Adrenal gland (tissue), 5 donors: ENCODE measurements around the gene SLC25A41.
"Not testable (repeated sequence)": the region's sequence is repeated elsewhere in the genome, so short reads cannot be mapped to it uniquely, and the experiment has no call there.

Experiments
- CTCF ChIP-seq, 6 experiments: fragments of 450-650 bp in 4 of 6; fragments of 200-600 bp in 2 of 6; sonication (generic) in 1 of 6; IDR thresholded peaks; 1 replicate in 5 of 6; 2 replicates in 1 of 6; pipeline versions ENCODE4 v1.5.1 to v1.8.0; 2016 to 2021; ENCODE audit warnings: antibody characterized with exemption in 6 of 6, mild to moderate bottlenecking in 2 of 6, moderate library complexity in 1 of 6
- POLR2A ChIP-seq, 2 donors: fragments of 450-650 bp; IDR thresholded peaks; one replicate each; pipeline ENCODE4 v1.6.1; 2017; ENCODE audit warnings: antibody characterized with exemption in 2 of 2, mild to moderate bottlenecking in 2 of 2, moderate library complexity in 1 of 2
- donor health status: DM: no; HTN: no; CAD: no.

GRCh38 chr19:6428692-6429418, 4.7 kb downstream of the SLC25A41 start:
- not testable (repeated sequence) for TF ChIP-seq POLR2A, CTCF (IDR thresholded peaks at IDR 0.05)
